GM10847 (cell line): ENCODE results near the gene RPL39L.

Source experiments
- POLR2A ChIP-seq: IDR thresholded peaks from 2 replicates; pipeline ENCODE4 v1.6.1; 2011; ENCODE audit not compliant: insufficient read length; ENCODE audit errors: extremely low read depth

RPL39L gene

DNA sequence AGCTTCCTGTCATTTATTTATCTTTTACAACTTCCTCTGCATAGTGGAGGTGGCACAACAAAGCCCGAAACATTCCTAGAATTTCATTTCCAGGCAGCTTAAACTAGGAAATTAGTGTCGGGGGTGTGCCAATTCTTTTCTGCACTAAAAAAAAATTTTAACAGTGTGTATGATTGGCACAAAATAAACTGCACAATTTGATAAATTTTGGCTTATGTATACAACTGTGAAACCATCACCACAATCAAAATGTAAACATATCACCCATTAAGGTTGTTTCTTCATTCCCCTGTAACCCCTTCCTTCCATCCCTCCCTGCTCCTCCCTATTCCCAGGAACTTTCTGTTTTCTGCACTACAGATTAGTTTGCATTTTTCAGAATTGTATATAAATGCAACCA, 54.7 kb downstream of the RPL39L start:
- TF ChIP-seq POLR2A: no peak

- TF ChIP-seq POLR2A: no peak
These were observed 55.2 kb downstream of the RPL39L start for GRCh38 chr3:187084126-187084525.

- no peak for TF ChIP-seq POLR2A
These were observed 56.4 kb downstream of the RPL39L start for GRCh38 chr3:187082758-187083375.

DNA sequence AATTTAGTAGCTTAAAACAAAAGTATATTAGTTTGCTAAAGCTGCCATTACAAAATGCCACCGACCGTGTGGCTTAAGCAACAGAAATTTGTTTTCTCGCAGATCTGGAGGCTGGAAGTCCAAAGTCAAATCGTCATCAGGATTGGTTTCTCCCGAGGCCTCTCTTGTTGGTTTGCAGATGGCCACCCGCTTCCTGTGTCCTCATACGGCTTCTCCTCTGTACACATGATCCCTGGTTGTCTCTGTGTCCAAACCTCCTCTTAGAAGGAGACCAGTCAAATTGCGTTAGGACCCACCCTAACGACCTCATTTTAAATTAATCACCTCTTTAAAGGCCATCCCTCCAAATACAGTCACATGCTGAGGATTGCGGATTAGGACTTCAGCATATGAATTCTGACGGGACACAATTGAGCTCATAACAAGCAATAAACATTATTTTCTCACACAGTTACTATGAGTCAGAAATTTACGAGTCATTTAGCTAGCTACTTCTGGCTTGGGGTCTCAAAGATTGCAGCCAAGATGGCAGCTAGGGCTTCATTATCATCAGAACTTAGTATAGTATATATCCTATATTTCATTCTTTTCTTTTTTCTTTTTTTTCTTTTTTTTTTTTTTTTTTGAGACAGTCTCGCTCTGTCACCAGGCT, 58.4 kb downstream of the RPL39L start:
- no peak for TF ChIP-seq POLR2A

GRCh38 chr3:187079090-187080022, 59.9 kb downstream of the RPL39L start:
- no peak for TF ChIP-seq POLR2A

GRCh38 chr3:187077537-187077936, 61.8 kb downstream of the RPL39L start:
- no peak for TF ChIP-seq POLR2A

- TF ChIP-seq POLR2A: no peak
These were observed 62.2 kb downstream of the RPL39L start for GRCh38 chr3:187077085-187077484.

DNA sequence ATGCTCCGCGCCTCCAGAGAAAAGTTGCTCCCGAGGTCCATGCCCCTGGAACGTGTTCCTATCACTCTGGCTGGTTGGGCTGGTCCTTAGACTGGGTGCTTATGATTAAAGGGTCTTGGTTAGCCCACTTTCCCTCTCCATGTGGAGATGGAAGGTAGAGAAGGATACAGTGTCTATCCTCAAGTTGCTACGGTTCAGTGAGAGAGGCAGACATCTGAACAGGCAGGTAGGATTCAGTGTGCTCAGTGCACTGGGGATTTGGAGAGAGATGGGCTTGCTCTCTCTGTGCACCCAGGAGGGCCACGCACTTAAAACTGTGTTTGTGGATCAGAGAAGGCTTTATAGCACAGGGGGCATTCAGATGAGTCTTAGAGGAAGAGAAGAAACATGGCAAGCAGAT, 63.0 kb downstream of the RPL39L start:
- no peak for TF ChIP-seq POLR2A

DNA sequence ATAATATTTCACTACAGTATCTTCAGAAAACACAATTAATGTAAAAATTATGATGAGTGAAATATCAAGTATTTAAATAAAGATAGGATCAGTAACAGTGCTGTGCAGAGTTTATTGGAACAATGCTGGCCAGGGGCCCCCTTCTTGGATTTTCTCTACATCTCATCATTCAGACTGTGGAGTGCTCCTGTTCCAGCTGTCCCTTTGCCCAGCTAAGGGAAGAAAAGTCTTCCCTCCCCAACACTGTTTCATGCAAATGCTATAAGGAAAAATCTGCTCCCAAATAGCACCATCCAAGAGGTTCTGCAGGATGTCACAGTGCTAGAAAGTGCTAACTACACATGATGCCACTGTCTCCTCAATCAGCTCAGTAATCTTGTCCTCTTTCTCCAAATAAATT, 64.5 kb downstream of the RPL39L start:
- no peak for TF ChIP-seq POLR2A

- TF ChIP-seq POLR2A: no peak
These were observed 65.7 kb downstream of the RPL39L start for GRCh38 chr3:187073581-187074098.

DNA sequence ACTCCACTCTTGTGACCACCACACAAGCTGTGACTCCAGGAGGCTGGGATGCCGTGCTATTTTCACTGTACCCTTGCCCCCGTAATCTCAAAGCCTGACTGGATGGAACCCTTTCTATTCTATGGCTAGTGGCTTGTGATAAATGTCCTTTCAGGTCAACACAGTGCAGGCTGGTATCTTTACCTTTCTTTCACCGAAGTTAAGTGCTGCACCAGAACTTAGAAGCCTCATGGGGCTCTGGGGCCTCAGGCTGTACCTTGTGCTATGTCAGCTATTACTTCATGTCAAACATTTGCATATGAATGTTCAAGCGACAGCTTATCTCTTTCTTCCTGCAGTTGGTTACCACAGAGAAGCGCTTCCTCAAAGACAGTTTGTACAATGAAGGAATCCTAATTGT, 66.8 kb downstream of the RPL39L start:
- TF ChIP-seq POLR2A: no peak

GRCh38 chr3:187072102-187072501, 67.2 kb downstream of the RPL39L start:
- no peak for TF ChIP-seq POLR2A
